ENCODE measurements around the gene KCNIP3. TPM values are rescaled to one million over a fixed set of nuclear protein-coding genes. Genes with fewer than 3 reads are reported as not detected.

The KCNIP3 gene
- polyA plus RNA-seq, 3 donors from 2014 or later: not detected

GRCh38 chr2:95278051-95278471 lies 19.1 kb upstream of the KCNIP3 start:
- H3K4me1 Mint-ChIP-seq: no peaks in the 10 kb centered on the region
- H3K27me3 Mint-ChIP-seq (ENCODE audit: low read depth in 3 of 3): no peaks in the 10 kb centered on the region
- H3K4me3 Mint-ChIP-seq: no peak overlapping the region
- no peaks in the 10 kb centered on the region for H3K9me3 Mint-ChIP-seq
- DNase-seq: no peak
- no peak overlapping the region for H3K27ac Mint-ChIP-seq
- H3K36me3 Mint-ChIP-seq: no peaks in the 10 kb centered on the region

GRCh38 chr2:95278637-95279225 lies 18.4 kb upstream of the KCNIP3 start:
- no peaks in the 10 kb centered on the region for H3K4me1 Mint-ChIP-seq
- no peak overlapping the region for H3K4me3 Mint-ChIP-seq
- no peak for DNase-seq
- H3K27ac Mint-ChIP-seq: no peak overlapping the region
- H3K36me3 Mint-ChIP-seq: no peaks in the 10 kb centered on the region
- H3K27me3 Mint-ChIP-seq (ENCODE audit: low read depth in 3 of 3): no peaks in the 10 kb centered on the region
- H3K9me3 Mint-ChIP-seq: no peaks in the 10 kb centered on the region

- H3K4me3 Mint-ChIP-seq: no peak overlapping the region
- no peaks in the 10 kb centered on the region for H3K36me3 Mint-ChIP-seq
- no peaks in the 10 kb centered on the region for H3K27me3 Mint-ChIP-seq (ENCODE audit: low read depth in 3 of 3)
- H3K9me3 Mint-ChIP-seq: no peaks in the 10 kb centered on the region
- H3K4me1 Mint-ChIP-seq: no peaks in the 10 kb centered on the region
- no peak for DNase-seq
- H3K27ac Mint-ChIP-seq: no peak overlapping the region
Observed at GRCh38 chr2:95279435-95280035, 17.6 kb upstream of the KCNIP3 start.

- no peaks in the 10 kb centered on the region for H3K4me1 Mint-ChIP-seq
Observed at GRCh38 chr2:95281071-95281470, 16.1 kb upstream of the KCNIP3 start.

GRCh38 chr2:95281786-95282185 lies 15.4 kb upstream of the KCNIP3 start:
- Mint-ChIP-seq H3K36me3 (no peaks in the 10 kb centered on the region), H3K27me3 (ENCODE audit: low read depth in 3 of 3) (peaks cover 0 to 2% (median 0%) of the 10 kb centered on the region in 3 donors), H3K4me1 (no peaks in the 10 kb centered on the region), H3K4me3 (no peak overlapping the region), H3K27ac (no peak overlapping the region), H3K9me3 (no peaks in the 10 kb centered on the region)
- no peak for DNase-seq

More at GRCh38 chr2:95281071-95281470, 16.1 kb upstream of the KCNIP3 start:
- no peak for DNase-seq
- Mint-ChIP-seq H3K9me3 (no peaks in the 10 kb centered on the region), H3K4me3 (no peak overlapping the region), H3K27ac (no peak overlapping the region), H3K27me3 (ENCODE audit: low read depth in 3 of 3) (peaks cover 0 to 1% (median 0%) of the 10 kb centered on the region in 3 donors), H3K36me3 (no peaks in the 10 kb centered on the region)

GRCh38 chr2:95282458-95282857 lies 14.7 kb upstream of the KCNIP3 start:
- H3K27ac Mint-ChIP-seq: no peak overlapping the region
- peaks cover 0 to 5% (median 0%) of the 10 kb centered on the region in 3 donors for H3K27me3 Mint-ChIP-seq (ENCODE audit: low read depth in 3 of 3)
- H3K36me3 Mint-ChIP-seq: no peaks in the 10 kb centered on the region
- DNase-seq: no peak
- no peak overlapping the region for H3K4me3 Mint-ChIP-seq
- no peaks in the 10 kb centered on the region for H3K9me3 Mint-ChIP-seq
- H3K4me1 Mint-ChIP-seq: no peaks in the 10 kb centered on the region

- Mint-ChIP-seq H3K36me3 (no peaks in the 10 kb centered on the region), H3K27ac (no peak overlapping the region), H3K4me3 (no peak overlapping the region), H3K9me3 (no peaks in the 10 kb centered on the region), H3K27me3 (ENCODE audit: low read depth in 3 of 3) (peaks cover 0 to 5% (median 0%) of the 10 kb centered on the region in 3 donors), H3K4me1 (no peaks in the 10 kb centered on the region)
- DNase-seq: no peak
Observed at GRCh38 chr2:95283562-95283961, 13.6 kb upstream of the KCNIP3 start.

- no peak overlapping the region for H3K4me3 Mint-ChIP-seq
- H3K4me1 Mint-ChIP-seq: no peaks in the 10 kb centered on the region
- DNase-seq: no peak
- no peak overlapping the region for H3K27ac Mint-ChIP-seq
- H3K9me3 Mint-ChIP-seq: peaks cover 0 to under 1% (median under 1%) of the 10 kb centered on the region in 6 donors
- no peaks in the 10 kb centered on the region for H3K36me3 Mint-ChIP-seq
- peaks cover 0 to 5% (median 0%) of the 10 kb centered on the region in 3 donors for H3K27me3 Mint-ChIP-seq (ENCODE audit: low read depth in 3 of 3)
Observed at GRCh38 chr2:95284886-95285541, 12.1 kb upstream of the KCNIP3 start.

- Mint-ChIP-seq H3K27ac (no peak overlapping the region), H3K4me3 (no peak overlapping the region), H3K27me3 (ENCODE audit: low read depth in 3 of 3) (peaks cover 0 to 5% (median 0%) of the 10 kb centered on the region in 3 donors), H3K9me3 (peaks cover 0 to 6% (median 5%) of the 10 kb centered on the region in 6 donors), H3K4me1 (no peaks in the 10 kb centered on the region), H3K36me3 (peaks cover 0 to 4% (median 0%) of the 10 kb centered on the region in 3 donors)
- DNase-seq: no peak
Observed at GRCh38 chr2:95285542-95285932, 11.6 kb upstream of the KCNIP3 start.

GRCh38 chr2:95287336-95287735 lies 9.8 kb upstream of the KCNIP3 start:
- Mint-ChIP-seq H3K27ac (no peak overlapping the region), H3K36me3 (peaks cover 0 to 4% (median 0%) of the 10 kb centered on the region in 3 donors), H3K4me3 (no peak overlapping the region), H3K4me1 (no peaks in the 10 kb centered on the region), H3K27me3 (ENCODE audit: low read depth in 3 of 3) (peaks cover 0 to 5% (median 3%) of the 10 kb centered on the region in 3 donors), H3K9me3 (peaks cover 2 to 14% (median 10%) of the 10 kb centered on the region in 6 donors)
- DNase-seq: no peak

GRCh38 chr2:95287806-95288205 lies 9.3 kb upstream of the KCNIP3 start:
- H3K27ac Mint-ChIP-seq: no peak overlapping the region
- H3K4me1 Mint-ChIP-seq: no peaks in the 10 kb centered on the region
- peaks cover 2 to 14% (median 11%) of the 10 kb centered on the region in 6 donors for H3K9me3 Mint-ChIP-seq
- H3K27me3 Mint-ChIP-seq (ENCODE audit: low read depth in 3 of 3): peaks cover 0 to 5% (median 3%) of the 10 kb centered on the region in 3 donors
- peaks cover 0 to 4% (median 0%) of the 10 kb centered on the region in 3 donors for H3K36me3 Mint-ChIP-seq
- H3K4me3 Mint-ChIP-seq: no peak overlapping the region
- DNase-seq: no peak

- no peak for DNase-seq
- Mint-ChIP-seq H3K4me3 (no peak overlapping the region), H3K36me3 (peaks cover 0 to 4% (median 0%) of the 10 kb centered on the region in 3 donors), H3K27me3 (ENCODE audit: low read depth in 3 of 3) (peaks cover 0 to 5% (median 3%) of the 10 kb centered on the region in 3 donors), H3K27ac (no peak overlapping the region), H3K4me1 (no peaks in the 10 kb centered on the region), H3K9me3 (peaks cover 2 to 14% (median 11%) of the 10 kb centered on the region in 6 donors)
Observed at GRCh38 chr2:95289253-95289652, 7.9 kb upstream of the KCNIP3 start.

- no peak overlapping the region for H3K27ac Mint-ChIP-seq
- no peak for DNase-seq
- no peak overlapping the region for H3K4me3 Mint-ChIP-seq
- peaks cover 2 to 14% (median 11%) of the 10 kb centered on the region in 6 donors for H3K9me3 Mint-ChIP-seq
- peaks cover 0 to 3% (median 3%) of the 10 kb centered on the region in 3 donors for H3K27me3 Mint-ChIP-seq (ENCODE audit: low read depth in 3 of 3)
- H3K36me3 Mint-ChIP-seq: peaks cover 0 to 4% (median 0%) of the 10 kb centered on the region in 3 donors
- H3K4me1 Mint-ChIP-seq: no peaks in the 10 kb centered on the region
Observed at GRCh38 chr2:95291222-95291621, 5.9 kb upstream of the KCNIP3 start.

- H3K27ac Mint-ChIP-seq: no peak overlapping the region
- H3K36me3 Mint-ChIP-seq: peaks cover 0 to 4% (median 0%) of the 10 kb centered on the region in 3 donors
- H3K27me3 Mint-ChIP-seq (ENCODE audit: low read depth in 3 of 3): peaks cover 2 to 3% (median 2%) of the 10 kb centered on the region in 3 donors
- H3K9me3 Mint-ChIP-seq: peaks cover 2 to 14% (median 11%) of the 10 kb centered on the region in 6 donors
- DNase-seq: no peak
- no peaks in the 10 kb centered on the region for H3K4me1 Mint-ChIP-seq
- no peak overlapping the region for H3K4me3 Mint-ChIP-seq
Observed at GRCh38 chr2:95292623-95293260, 4.4 kb upstream of the KCNIP3 start.
